Measurements from ENCODE around the gene CA5A.
A peak's percentile ranks its signal among the peaks of the same experiment; 100 is the strongest.
"Not testable (repeated sequence)": the region's sequence is repeated elsewhere in the genome, so short reads cannot be mapped to it uniquely, and the experiment has no call there.

Gene CA5A

DNA sequence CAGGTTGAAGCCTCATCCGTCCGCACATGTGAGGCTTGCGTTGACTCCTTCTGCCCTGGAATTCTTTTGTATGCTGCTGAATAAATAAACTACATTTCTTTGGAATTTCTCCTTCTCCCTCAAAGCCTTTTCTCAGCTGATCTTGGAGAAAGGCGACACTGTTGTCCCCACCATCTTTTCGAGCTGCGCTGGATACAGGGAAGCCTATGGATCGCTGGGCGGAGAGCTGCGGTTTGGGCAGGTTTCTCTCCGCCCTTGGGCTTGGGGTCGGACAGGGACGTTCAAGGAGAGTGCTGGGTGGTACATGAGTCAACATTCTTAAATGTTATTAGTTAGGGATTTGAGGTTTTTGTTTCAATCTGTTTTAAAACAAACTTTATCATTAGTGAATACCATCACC is 35.8 kb downstream of the CA5A start:
- not testable (repeated sequence) for H3K27me3 ChIP-seq (ENCODE audit: insufficient read depth, low read length); H3K4me2 ChIP-seq (ENCODE audit: low read length); H2BK12ac ChIP-seq (ENCODE audit: low read length); H2BK120ac ChIP-seq (ENCODE audit: insufficient read depth, low read length, poor library complexity); H3K36me3 ChIP-seq (ENCODE audit: control insufficient read depth in 1 of 2, insufficient read depth in 2 of 2, low read length in 2 of 2); H3K79me1 ChIP-seq (ENCODE audit: low read length); H3K4me1 ChIP-seq (ENCODE audit: control insufficient read depth in 1 of 2, insufficient read depth in 2 of 2, low read length in 2 of 2); H4K8ac ChIP-seq (ENCODE audit: low read depth, low read length); H3K14ac ChIP-seq (ENCODE audit: low read length); H2AK5ac ChIP-seq (ENCODE audit: low read length); H2BK5ac ChIP-seq (ENCODE audit: low read depth, low read length, poor library complexity); DNase-seq; H4K91ac ChIP-seq (ENCODE audit: low read depth, low read length); H3K79me2 ChIP-seq (ENCODE audit: control insufficient read depth, insufficient read depth, low read length, poor library complexity); H3K27ac ChIP-seq (ENCODE audit: low read depth, low read length); H3K18ac ChIP-seq (ENCODE audit: low read length); H3K23ac ChIP-seq (ENCODE audit: low read length); H3K9me3 ChIP-seq (ENCODE audit: insufficient read depth, low read depth, low read length); H2AFZ ChIP-seq (ENCODE audit: insufficient read depth, low read length, poor library complexity); H3K9ac ChIP-seq (ENCODE audit: low read length); H3K4me3 ChIP-seq (ENCODE audit: low read depth, low read length); H3K4ac ChIP-seq (ENCODE audit: low read depth, low read length); H4K12ac ChIP-seq (ENCODE audit: low read depth, low read length)
- no CpG with 5 or more reads among the region's 12 CpGs for WGBS (ENCODE audit: extremely low coverage, insufficient coverage, insufficient read length)

DNA sequence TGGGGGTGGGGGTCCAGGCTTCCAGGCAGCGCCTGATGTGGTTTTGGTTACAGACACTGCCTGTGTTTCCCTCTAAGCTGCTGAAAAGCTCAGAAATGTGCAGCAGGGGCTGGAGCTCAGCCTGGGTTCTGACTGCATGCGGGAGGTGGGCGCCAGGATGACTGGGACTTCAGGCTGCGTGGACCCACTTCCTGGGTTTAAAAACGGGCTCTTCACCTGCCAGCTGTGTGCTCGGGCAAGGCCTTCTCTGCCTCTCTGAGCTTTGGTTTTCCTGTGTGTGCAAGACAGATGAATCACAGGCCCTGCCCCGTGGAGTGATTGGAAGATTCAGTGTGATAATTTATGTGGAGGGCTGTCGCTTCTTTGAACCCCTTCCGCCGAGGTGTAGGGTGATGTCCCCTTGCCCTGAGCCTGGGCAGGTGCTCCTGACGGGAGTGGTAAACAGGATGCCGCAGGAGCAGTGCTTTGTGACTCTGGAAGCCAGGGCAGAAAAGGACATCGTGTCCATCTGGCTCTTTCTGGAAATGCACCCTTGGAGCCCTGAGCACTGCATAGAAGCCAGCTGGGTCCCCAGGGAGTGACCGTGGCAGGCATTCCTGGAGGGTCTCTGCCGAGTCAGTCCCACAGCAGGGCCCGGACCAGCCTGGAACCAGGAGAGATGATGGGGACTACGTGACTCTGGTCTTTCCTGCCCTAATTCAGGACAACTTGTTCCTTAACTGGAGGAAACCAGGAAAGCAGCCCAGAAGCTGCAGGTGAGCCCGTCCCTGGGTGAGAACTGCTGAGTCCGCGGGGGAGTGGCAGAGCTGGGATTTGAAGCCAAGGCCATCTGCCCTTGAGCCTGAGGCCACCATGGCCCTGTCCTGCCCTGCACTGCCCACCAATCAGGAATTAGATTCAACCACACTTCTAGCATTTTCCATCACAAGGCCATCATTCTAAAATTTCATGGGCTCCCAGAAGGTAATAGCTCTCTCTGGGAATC is 38.5 kb downstream of the CA5A start:
- no peaks in the 10 kb centered on the region for H3K79me2 ChIP-seq (ENCODE audit: control insufficient read depth, insufficient read depth, low read length, poor library complexity)
- no peak overlapping the region for H3K23ac ChIP-seq (ENCODE audit: low read length)
- H3K9me3 ChIP-seq (ENCODE audit: insufficient read depth, low read depth, low read length), result no peaks in the 10 kb centered on the region
- H3K4me1 ChIP-seq (ENCODE audit: control insufficient read depth in 1 of 2, insufficient read depth in 2 of 2, low read length in 2 of 2), result peaks cover 0 to 2% of the 10 kb centered on the region in 2 experiments
- H3K79me1 ChIP-seq (ENCODE audit: low read length), result no peaks in the 10 kb centered on the region
- H4K12ac ChIP-seq (ENCODE audit: low read depth, low read length), result no peak overlapping the region
- H3K14ac ChIP-seq (ENCODE audit: low read length), result no peak overlapping the region
- no peak overlapping the region for H3K4ac ChIP-seq (ENCODE audit: low read depth, low read length)
- H2BK120ac ChIP-seq (ENCODE audit: insufficient read depth, low read length, poor library complexity), result no peak overlapping the region
- no peak overlapping the region for H3K9ac ChIP-seq (ENCODE audit: low read length)
- WGBS (ENCODE audit: extremely low coverage, insufficient coverage, insufficient read length), result no CpG with 5 or more reads among the region's 20 CpGs
- no peak overlapping the region for H2BK12ac ChIP-seq (ENCODE audit: low read length)
- no peak overlapping the region for H2AK5ac ChIP-seq (ENCODE audit: low read length)
- DNase-seq, result no peak
- no peaks in the 10 kb centered on the region for H3K36me3 ChIP-seq (ENCODE audit: control insufficient read depth in 1 of 2, insufficient read depth in 2 of 2, low read length in 2 of 2)
- no peak overlapping the region for H3K4me2 ChIP-seq (ENCODE audit: low read length)
- no peak overlapping the region for H2BK5ac ChIP-seq (ENCODE audit: low read depth, low read length, poor library complexity)
- H3K4me3 ChIP-seq (ENCODE audit: low read depth, low read length), result no peak overlapping the region
- no peaks in the 10 kb centered on the region for H3K27me3 ChIP-seq (ENCODE audit: insufficient read depth, low read length)
- H3K18ac ChIP-seq (ENCODE audit: low read length), result no peak overlapping the region
- no peak overlapping the region for H4K91ac ChIP-seq (ENCODE audit: low read depth, low read length)
- H3K27ac ChIP-seq (ENCODE audit: low read depth, low read length), result no peak overlapping the region
- H2AFZ ChIP-seq (ENCODE audit: insufficient read depth, low read length, poor library complexity), result no peak overlapping the region
- no peak overlapping the region for H4K8ac ChIP-seq (ENCODE audit: low read depth, low read length)

DNA sequence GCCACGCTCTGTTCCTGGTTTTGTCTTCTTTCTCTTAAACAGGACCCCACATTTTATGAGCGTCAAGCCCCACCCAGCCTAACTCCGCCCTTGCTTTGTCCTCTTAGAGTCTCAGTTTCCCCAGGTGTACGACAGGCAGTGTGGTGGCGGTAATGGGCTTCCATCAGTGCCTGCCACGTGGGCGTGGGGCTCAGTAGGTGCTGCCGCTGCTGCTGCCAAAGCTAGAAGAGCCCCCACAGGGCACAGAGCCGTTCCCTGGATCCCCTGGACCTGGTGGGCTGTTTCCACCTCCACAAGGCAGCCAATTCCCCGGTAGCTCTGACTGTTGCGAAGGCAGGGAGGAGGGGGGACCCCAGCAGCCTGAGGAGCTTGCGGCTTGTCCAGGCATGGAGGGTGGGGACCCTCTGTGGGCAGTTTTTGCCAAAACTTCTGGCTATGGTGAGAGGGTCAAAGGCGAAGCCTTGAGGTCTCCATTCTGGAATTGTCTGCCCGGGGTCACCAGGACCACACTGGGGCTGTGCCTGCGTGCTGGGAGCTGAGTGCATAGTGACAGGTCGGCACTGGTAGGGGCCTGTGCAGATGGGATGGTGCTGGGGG is 39.3 kb downstream of the CA5A start:
- not testable (repeated sequence) for H3K27ac ChIP-seq (ENCODE audit: low read depth, low read length); H3K79me2 ChIP-seq (ENCODE audit: control insufficient read depth, insufficient read depth, low read length, poor library complexity); H3K4me2 ChIP-seq (ENCODE audit: low read length); H3K23ac ChIP-seq (ENCODE audit: low read length); H3K79me1 ChIP-seq (ENCODE audit: low read length); H4K91ac ChIP-seq (ENCODE audit: low read depth, low read length); H2AK5ac ChIP-seq (ENCODE audit: low read length); H3K27me3 ChIP-seq (ENCODE audit: insufficient read depth, low read length); H2BK5ac ChIP-seq (ENCODE audit: low read depth, low read length, poor library complexity); DNase-seq; H3K9ac ChIP-seq (ENCODE audit: low read length); H3K18ac ChIP-seq (ENCODE audit: low read length); H4K12ac ChIP-seq (ENCODE audit: low read depth, low read length); H2BK120ac ChIP-seq (ENCODE audit: insufficient read depth, low read length, poor library complexity); H3K36me3 ChIP-seq (ENCODE audit: control insufficient read depth in 1 of 2, insufficient read depth in 2 of 2, low read length in 2 of 2); H3K14ac ChIP-seq (ENCODE audit: low read length); H3K4ac ChIP-seq (ENCODE audit: low read depth, low read length); H2BK12ac ChIP-seq (ENCODE audit: low read length); H3K4me1 ChIP-seq (ENCODE audit: control insufficient read depth in 1 of 2, insufficient read depth in 2 of 2, low read length in 2 of 2); H3K4me3 ChIP-seq (ENCODE audit: low read depth, low read length); H4K8ac ChIP-seq (ENCODE audit: low read depth, low read length); H2AFZ ChIP-seq (ENCODE audit: insufficient read depth, low read length, poor library complexity); H3K9me3 ChIP-seq (ENCODE audit: insufficient read depth, low read depth, low read length)
- no CpG with 5 or more reads among the region's 16 CpGs for WGBS (ENCODE audit: extremely low coverage, insufficient coverage, insufficient read length)

DNA sequence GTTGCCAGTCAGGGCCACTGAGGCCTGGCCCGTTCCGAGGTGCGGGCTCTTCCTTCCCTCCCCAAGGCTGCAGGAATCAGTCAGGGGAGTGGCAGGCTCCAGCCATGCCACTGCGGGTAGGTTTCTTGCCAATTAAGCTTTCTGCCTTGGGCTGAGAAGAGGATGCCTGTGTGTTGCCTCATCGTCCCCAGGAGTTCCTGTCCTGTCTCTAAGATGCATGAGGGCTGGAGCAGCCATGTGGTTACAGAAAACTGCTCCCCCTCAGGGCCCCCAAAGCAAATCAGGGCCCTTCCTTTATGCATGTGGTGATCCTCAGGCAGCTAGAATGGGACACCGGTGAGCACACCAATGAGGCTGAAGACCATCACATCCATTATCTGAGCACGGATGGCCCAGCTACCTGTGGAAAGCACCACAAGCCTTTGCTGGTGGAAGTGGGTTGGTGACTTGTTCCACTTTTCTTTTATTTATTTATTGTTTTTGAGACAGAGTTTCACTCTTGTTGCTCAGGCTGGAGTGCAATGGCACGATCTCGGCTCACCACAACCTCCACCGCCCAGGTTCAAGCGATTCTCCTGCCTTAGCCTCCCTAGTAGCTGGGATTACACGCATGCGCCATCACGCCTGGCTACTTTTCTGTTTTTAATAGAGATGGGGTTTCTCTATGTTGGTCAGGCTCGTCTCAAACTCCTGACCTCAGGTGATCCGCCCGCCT is 40.0 kb downstream of the CA5A start:
- not testable (repeated sequence) for H2BK12ac ChIP-seq (ENCODE audit: low read length); H3K18ac ChIP-seq (ENCODE audit: low read length); H3K79me1 ChIP-seq (ENCODE audit: low read length); H3K23ac ChIP-seq (ENCODE audit: low read length); H3K79me2 ChIP-seq (ENCODE audit: control insufficient read depth, insufficient read depth, low read length, poor library complexity); H3K36me3 ChIP-seq (ENCODE audit: control insufficient read depth in 1 of 2, insufficient read depth in 2 of 2, low read length in 2 of 2); H3K9ac ChIP-seq (ENCODE audit: low read length); H4K12ac ChIP-seq (ENCODE audit: low read depth, low read length); H3K27me3 ChIP-seq (ENCODE audit: insufficient read depth, low read length); H2BK120ac ChIP-seq (ENCODE audit: insufficient read depth, low read length, poor library complexity); H3K14ac ChIP-seq (ENCODE audit: low read length); H2BK5ac ChIP-seq (ENCODE audit: low read depth, low read length, poor library complexity); H2AFZ ChIP-seq (ENCODE audit: insufficient read depth, low read length, poor library complexity); H3K9me3 ChIP-seq (ENCODE audit: insufficient read depth, low read depth, low read length); H3K4me1 ChIP-seq (ENCODE audit: control insufficient read depth in 1 of 2, insufficient read depth in 2 of 2, low read length in 2 of 2); H3K27ac ChIP-seq (ENCODE audit: low read depth, low read length); H3K4me2 ChIP-seq (ENCODE audit: low read length); H3K4me3 ChIP-seq (ENCODE audit: low read depth, low read length); H4K91ac ChIP-seq (ENCODE audit: low read depth, low read length); H4K8ac ChIP-seq (ENCODE audit: low read depth, low read length); H3K4ac ChIP-seq (ENCODE audit: low read depth, low read length); H2AK5ac ChIP-seq (ENCODE audit: low read length)
- no CpG with 5 or more reads among the region's 17 CpGs for WGBS (ENCODE audit: extremely low coverage, insufficient coverage, insufficient read length)
- DNase-seq, result peak; percentile 83 to 85
